Right atrium auricular region (tissue), 2 donors: ENCODE data around the gene ABHD17C. TPM values are rescaled to one million over a fixed set of nuclear protein-coding genes. Genes with fewer than 3 reads are reported as not detected.

Experiments
- DNase-seq: peaks from one replicate; pipeline ENCODE4 v3.0.0-alpha.2; 2019; ENCODE audit warnings: low spot score
- H3K27ac ChIP-seq, 2 donors: fragments of 200-600 bp; sonication (generic); 1 replicate in 1 of 2; 2 replicates in 1 of 2; pipeline ENCODE4 v1.5.1; 2016 to 2019
- H3K27me3 ChIP-seq, 2 donors: fragments of 200-600 bp; sonication (generic); one replicate each; pipeline versions ENCODE4 v1.5.1 to v1.6.0; 2017 to 2019
- H3K36me3 ChIP-seq: fragments of 200-600 bp; sonication (generic); one replicate; pipeline ENCODE4 v1.5.1; 2016
- H3K4me1 ChIP-seq, 2 donors: fragments of 200-600 bp; sonication (generic); one replicate each; pipeline versions ENCODE4 v1.5.1 to v1.6.0; 2017 to 2019
- H3K4me3 ChIP-seq, 2 donors: fragments of 200-600 bp; sonication (generic); 1 replicate in 1 of 2; 2 replicates in 1 of 2; pipeline ENCODE4 v1.5.1; 2017 to 2019; ENCODE audit warnings: mild to moderate bottlenecking in 1 of 2, moderate library complexity in 1 of 2
- H3K9me3 ChIP-seq, 2 donors: fragments of 200-600 bp; sonication (generic); one replicate each; pipeline ENCODE4 v1.5.1; 2019
- CTCF ChIP-seq, 2 donors: fragments of 200-600 bp; sonication (generic); IDR thresholded peaks; one replicate each; pipeline ENCODE4 v1.5.1; 2019; ENCODE audit warnings: antibody characterized with exemption in 2 of 2
- total RNA-seq, 2 donors: library from RNA; depleted of rRNA; stranded (reverse); fragments of >200 nt; gene quantifications; one replicate each; pipeline ENCODE4 v1.1.0, GENCODE V29; 2016

The ABHD17C gene
- total RNA-seq, 2 donors from 2014 or later = 1.0 to 1.7 TPM

- Histone ChIP-seq H3K27me3 (no peaks in the 10 kb centered on the region), H3K4me3 (no peak overlapping the region), H3K27ac (no peak overlapping the region), H3K9me3 (no peaks in the 10 kb centered on the region), H3K36me3 (no peaks in the 10 kb centered on the region), H3K4me1 (peaks cover 0 to 17% of the 10 kb centered on the region in 2 donors)
- no peak for DNase-seq
- no peak for TF ChIP-seq CTCF (IDR thresholded peaks at IDR 0.05)
These were observed 3.6 kb downstream of the ABHD17C start for GRCh38 chr15:80698676-80699075.

- Histone ChIP-seq H3K4me1 (peaks cover 0 to 17% of the 10 kb centered on the region in 2 donors), H3K4me3 (no peak overlapping the region), H3K27me3 (no peaks in the 10 kb centered on the region), H3K27ac (no peak overlapping the region), H3K9me3 (no peaks in the 10 kb centered on the region), H3K36me3 (no peaks in the 10 kb centered on the region)
- DNase-seq = no peak
- no peak for TF ChIP-seq CTCF (IDR thresholded peaks at IDR 0.05)
These were observed 4.9 kb downstream of the ABHD17C start for GRCh38 chr15:80699981-80700380.

- Histone ChIP-seq H3K27me3 (no peaks in the 10 kb centered on the region), H3K4me3 (no peak overlapping the region), H3K27ac (no peak overlapping the region), H3K36me3 (no peaks in the 10 kb centered on the region), H3K4me1 (peaks cover 0 to 5% of the 10 kb centered on the region in 2 donors), H3K9me3 (no peaks in the 10 kb centered on the region)
- TF ChIP-seq CTCF (IDR thresholded peaks at IDR 0.05) = no peak
- DNase-seq = no peak
These were observed 6.7 kb downstream of the ABHD17C start for GRCh38 chr15:80701676-80702311.

- Histone ChIP-seq H3K4me1 (no peaks in the 10 kb centered on the region), H3K27me3 (no peaks in the 10 kb centered on the region), H3K27ac (no peak overlapping the region), H3K36me3 (no peaks in the 10 kb centered on the region), H3K4me3 (no peak overlapping the region), H3K9me3 (no peaks in the 10 kb centered on the region)
- no peak for DNase-seq
- no peak for TF ChIP-seq CTCF (IDR thresholded peaks at IDR 0.05)
These were observed 8.0 kb downstream of the ABHD17C start for GRCh38 chr15:80703081-80703480.

GRCh38 chr15:80703965-80704364 lies 8.9 kb downstream of the ABHD17C start:
- Histone ChIP-seq H3K9me3 (no peaks in the 10 kb centered on the region), H3K27ac (no peak overlapping the region), H3K27me3 (no peaks in the 10 kb centered on the region), H3K36me3 (no peaks in the 10 kb centered on the region), H3K4me3 (no peak overlapping the region), H3K4me1 (no peaks in the 10 kb centered on the region)
- no peak for TF ChIP-seq CTCF (IDR thresholded peaks at IDR 0.05)
- no peak for DNase-seq

GRCh38 chr15:80706161-80706560 lies 11.1 kb downstream of the ABHD17C start:
- TF ChIP-seq CTCF (IDR thresholded peaks at IDR 0.05) = no peak
- Histone ChIP-seq H3K4me3 (no peak overlapping the region), H3K36me3 (no peaks in the 10 kb centered on the region), H3K4me1 (no peaks in the 10 kb centered on the region), H3K9me3 (no peaks in the 10 kb centered on the region), H3K27me3 (no peaks in the 10 kb centered on the region), H3K27ac (no peak overlapping the region)
- DNase-seq = no peak
